OCI-LY1 (cell line): ENCODE measurements around the gene CNPPD1.
A peak's percentile ranks its signal among the peaks of the same experiment; 100 is the strongest.

Source experiments
- H2AFZ ChIP-seq: fragments of 200-600 bp; sonication (generic), shearing (Covaris generic); 2 replicates; pipeline ENCODE4 v1.6.0; 2014; ENCODE audit warnings: antibody characterized with exemption, mild to moderate bottlenecking, low read length
- H3F3A ChIP-seq: fragments of 200-600 bp; sonication (generic), shearing (Covaris generic); 2 replicates; pipeline ENCODE4 v1.6.0; 2014; ENCODE audit warnings: mild to moderate bottlenecking, antibody characterized with exemption, low read length, moderate library complexity; ENCODE audit not compliant: insufficient read depth
- H3K27ac ChIP-seq: fragments of 200-600 bp; sonication (generic); 2 replicates; pipeline ENCODE4 v1.5.1; 2014; ENCODE audit warnings: low read length, mixed run types, mild to moderate bottlenecking, low read depth; ENCODE audit not compliant: poor library complexity, severe bottlenecking
- H3K27me3 ChIP-seq: fragments of 200-600 bp; sonication (generic); 2 replicates; pipeline ENCODE4 v1.6.0; 2014; ENCODE audit warnings: antibody characterized with exemption, mild to moderate bottlenecking, low read length, moderate library complexity; ENCODE audit not compliant: insufficient read depth
- H3K36me3 ChIP-seq: fragments of 200-600 bp; sonication (generic); 2 replicates; pipeline ENCODE4 v1.6.1; 2014; ENCODE audit warnings: mild to moderate bottlenecking, antibody characterized with exemption, low read length, moderate library complexity, mixed read lengths; ENCODE audit not compliant: insufficient read depth
- H3K4me1 ChIP-seq: fragments of 200-600 bp; sonication (generic); 2 replicates; pipeline ENCODE4 v1.5.1; 2014; ENCODE audit warnings: mild to moderate bottlenecking, low read length, moderate library complexity; ENCODE audit not compliant: insufficient read depth, severe bottlenecking
- H3K4me2 ChIP-seq: fragments of 200-600 bp; sonication (generic), shearing (Covaris generic); 2 replicates; pipeline ENCODE4 v1.6.1; 2014; ENCODE audit warnings: low read length
- H3K4me3 ChIP-seq: fragments of 200-600 bp; sonication (generic); 2 replicates; pipeline ENCODE4 v1.5.1; 2014; ENCODE audit warnings: low read length, low read depth, mild to moderate bottlenecking, mixed read lengths; ENCODE audit not compliant: poor library complexity, severe bottlenecking
- H3K79me2 ChIP-seq: fragments of 200-600 bp; shearing (Covaris generic); 2 replicates; pipeline ENCODE4 v1.6.1; 2016; ENCODE audit warnings: mixed run types, low read length, mixed read lengths; ENCODE audit not compliant: insufficient read depth
- H3K9ac ChIP-seq: fragments of 200-600 bp; sonication (generic), shearing (Covaris generic); 2 replicates; pipeline ENCODE4 v1.6.1; 2014; ENCODE audit warnings: mild to moderate bottlenecking, low read length, mixed read lengths
- H3K9me2 ChIP-seq: fragments of 200-600 bp; sonication (generic), shearing (Covaris generic); 2 replicates; pipeline ENCODE4 v1.6.1; 2014; ENCODE audit warnings: low read depth, mild to moderate bottlenecking, low read length, mixed read lengths
- H3K9me3 ChIP-seq: fragments of 200-600 bp; shearing (Covaris generic); 2 replicates; pipeline ENCODE4 v1.6.1; 2014; ENCODE audit warnings: low read length, mixed read lengths
- H4K20me1 ChIP-seq: fragments of 200-600 bp; sonication (generic), shearing (Covaris generic); 2 replicates; pipeline ENCODE4 v1.6.0; 2016; ENCODE audit warnings: mild to moderate bottlenecking, low read length; ENCODE audit not compliant: insufficient read depth
- EZH2 ChIP-seq: fragments of 200-600 bp; sonication (generic), shearing (Covaris generic); IDR thresholded peaks from 2 replicates; pipeline ENCODE4 v1.8.0; 2017; ENCODE audit warnings: borderline replicate concordance, mixed run types, mild to moderate bottlenecking, antibody characterized with exemption, low read length, moderate library complexity, mixed read lengths
- TF ChIP-seq, protein P1 (sequence below): fragments of 200-600 bp; sonication (generic), shearing (Covaris generic); IDR thresholded peaks from 2 replicates; pipeline ENCODE4 v1.5.1; 2017; ENCODE audit warnings: mild to moderate bottlenecking, antibody characterized with exemption, low read length, moderate library complexity, mixed read lengths

The CNPPD1 gene

DNA sequence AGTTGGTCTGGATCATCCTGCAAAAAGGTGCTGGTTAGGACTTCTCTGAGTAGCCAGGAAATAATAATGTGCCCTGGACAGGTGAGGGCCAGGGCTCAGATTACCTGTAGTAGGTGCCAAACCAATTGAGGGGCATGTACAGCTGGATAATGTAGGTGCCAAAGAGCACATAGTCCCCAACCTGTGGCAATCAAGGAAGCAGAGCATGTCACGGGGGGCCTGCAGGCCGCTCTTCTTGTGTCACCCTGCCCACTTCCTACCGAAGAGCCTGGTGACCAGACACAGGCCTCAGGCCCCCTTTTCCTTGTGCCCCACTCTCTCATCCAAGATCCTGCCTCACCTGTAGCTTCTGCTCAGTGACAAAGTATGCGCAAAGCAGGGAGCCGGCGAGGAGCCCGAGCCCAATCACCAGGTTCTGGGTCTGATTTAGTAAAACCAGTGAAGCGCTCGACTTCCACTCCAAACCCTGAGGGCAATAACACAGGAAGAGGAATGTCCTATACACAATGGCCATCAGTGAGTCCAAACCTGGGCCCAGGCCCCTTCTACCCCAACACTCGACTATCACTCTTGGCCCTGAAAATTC is 36.9 kb upstream of the CNPPD1 start:
- Histone ChIP-seq H3K4me2 (no peak overlapping the region), H3F3A (0 out of 2 replicates have a peak, but pooled peaks cover under 1% of the 10 kb centered on the region), H3K9me2 (no peaks in the 10 kb centered on the region), H2AFZ (no peak overlapping the region), H4K20me1 (no peaks in the 10 kb centered on the region), H3K36me3 (peaks cover 74% of the 10 kb centered on the region), H3K9ac (no peak overlapping the region), H3K27ac (no peak overlapping the region), H3K9me3 (no peaks in the 10 kb centered on the region), H3K27me3 (no peaks in the 10 kb centered on the region), H3K4me1 (peaks cover 15% of the 10 kb centered on the region), H3K4me3 (no peak overlapping the region), H3K79me2 (no peaks in the 10 kb centered on the region)
- TF ChIP-seq EZH2: no peak
- TF ChIP-seq, protein P1, sequence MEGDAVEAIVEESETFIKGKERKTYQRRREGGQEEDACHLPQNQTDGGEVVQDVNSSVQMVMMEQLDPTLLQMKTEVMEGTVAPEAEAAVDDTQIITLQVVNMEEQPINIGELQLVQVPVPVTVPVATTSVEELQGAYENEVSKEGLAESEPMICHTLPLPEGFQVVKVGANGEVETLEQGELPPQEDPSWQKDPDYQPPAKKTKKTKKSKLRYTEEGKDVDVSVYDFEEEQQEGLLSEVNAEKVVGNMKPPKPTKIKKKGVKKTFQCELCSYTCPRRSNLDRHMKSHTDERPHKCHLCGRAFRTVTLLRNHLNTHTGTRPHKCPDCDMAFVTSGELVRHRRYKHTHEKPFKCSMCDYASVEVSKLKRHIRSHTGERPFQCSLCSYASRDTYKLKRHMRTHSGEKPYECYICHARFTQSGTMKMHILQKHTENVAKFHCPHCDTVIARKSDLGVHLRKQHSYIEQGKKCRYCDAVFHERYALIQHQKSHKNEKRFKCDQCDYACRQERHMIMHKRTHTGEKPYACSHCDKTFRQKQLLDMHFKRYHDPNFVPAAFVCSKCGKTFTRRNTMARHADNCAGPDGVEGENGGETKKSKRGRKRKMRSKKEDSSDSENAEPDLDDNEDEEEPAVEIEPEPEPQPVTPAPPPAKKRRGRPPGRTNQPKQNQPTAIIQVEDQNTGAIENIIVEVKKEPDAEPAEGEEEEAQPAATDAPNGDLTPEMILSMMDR: no peak

DNA sequence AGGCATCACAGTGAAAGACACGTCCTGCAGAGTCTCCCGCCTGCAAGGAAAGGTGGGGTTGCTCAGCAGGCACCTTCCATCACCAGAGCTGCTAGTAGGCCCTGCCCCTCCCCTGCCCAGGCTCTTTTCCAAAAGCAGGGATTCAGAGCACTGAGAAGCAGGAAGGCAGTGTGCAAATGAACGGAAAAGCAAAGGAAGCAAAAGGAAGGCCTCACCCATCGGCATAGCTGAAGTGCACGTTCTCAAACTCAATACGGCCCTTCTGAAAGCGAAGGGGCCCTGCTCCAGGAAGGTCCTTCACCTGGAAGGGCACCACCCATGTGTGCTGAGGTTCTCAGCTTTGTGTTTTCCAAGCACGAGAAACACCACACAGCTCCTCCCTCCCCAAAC is 36.3 kb upstream of the CNPPD1 start:
- Histone ChIP-seq H3K27me3 (no peaks in the 10 kb centered on the region), H3K9me2 (no peaks in the 10 kb centered on the region), H3K4me2 (no peak overlapping the region), H3K9ac (no peak overlapping the region), H3F3A (0 out of 2 replicates have a peak, but pooled peaks cover 3% of the 10 kb centered on the region), H3K27ac (no peak overlapping the region), H3K9me3 (no peaks in the 10 kb centered on the region), H3K4me3 (no peak overlapping the region), H3K36me3 (peaks cover 79% of the 10 kb centered on the region), H3K4me1 (peaks cover 15% of the 10 kb centered on the region), H2AFZ (no peak overlapping the region), H3K79me2 (no peaks in the 10 kb centered on the region), H4K20me1 (no peaks in the 10 kb centered on the region)
- TF ChIP-seq, protein P1: no peak
- no peak for TF ChIP-seq EZH2

DNA sequence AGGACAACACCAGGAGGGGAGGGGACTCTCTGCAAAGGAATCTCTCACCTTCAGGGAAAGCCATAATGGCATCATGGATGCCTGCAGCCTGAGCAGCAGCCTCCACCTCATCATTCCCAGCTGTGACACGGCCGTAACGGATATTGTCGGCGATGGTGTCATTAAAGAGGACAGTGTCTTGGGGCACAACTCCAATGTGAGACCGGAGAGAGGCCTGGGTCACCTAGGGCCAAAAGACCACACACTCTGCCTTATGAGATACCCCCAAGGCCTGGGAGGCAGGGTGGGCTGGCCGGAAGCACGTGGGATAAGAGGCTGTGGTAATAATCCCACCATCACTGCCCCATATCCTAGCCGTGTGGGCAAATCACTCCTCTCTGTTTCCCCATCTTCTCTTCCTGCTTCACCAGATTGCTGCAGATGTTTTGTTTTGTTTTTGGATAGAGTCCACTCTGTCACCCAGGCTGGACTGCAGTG is 34.2 kb upstream of the CNPPD1 start:
- Histone ChIP-seq H3K9me3 (no peaks in the 10 kb centered on the region), H3K4me2 (no peak overlapping the region), H3K79me2 (no peaks in the 10 kb centered on the region), H3K9ac (no peak overlapping the region; the same call in 1 of the 2 replicates), H3K4me3 (no peak overlapping the region), H3K4me1 (peaks cover 19% of the 10 kb centered on the region), H3K27me3 (no peaks in the 10 kb centered on the region), H3K27ac (peak overlapping the region; percentile 45), H3K36me3 (peaks cover 76% of the 10 kb centered on the region), H3K9me2 (no peaks in the 10 kb centered on the region), H4K20me1 (no peaks in the 10 kb centered on the region), H2AFZ (no peak overlapping the region), H3F3A (0 out of 2 replicates have a peak, but pooled peaks cover 3% of the 10 kb centered on the region)
- TF ChIP-seq, protein P1: no peak
- no peak for TF ChIP-seq EZH2
